Ascending aorta (tissue), 2 donors: ENCODE measurements around the gene PARD6A. TPM values are rescaled to one million over a fixed set of nuclear protein-coding genes. Genes with fewer than 3 reads are reported as not detected.

Experiments used
- DNase-seq, 2 donors: peaks; one replicate each; pipeline ENCODE4 v3.0.0-alpha.2; 2019; ENCODE audit warnings: low spot score in 2 of 2
- H3K27ac ChIP-seq, 2 donors: fragments of 200-600 bp; sonication (generic); one replicate each; pipeline ENCODE4 v1.5.1; 2016 to 2017; ENCODE audit warnings: mild to moderate bottlenecking in 1 of 2
- H3K27me3 ChIP-seq: fragments of 200-600 bp; sonication (generic); one replicate; pipeline ENCODE4 v1.5.1; 2017
- H3K36me3 ChIP-seq, 2 donors: fragments of 200-600 bp; sonication (generic); one replicate each; pipeline ENCODE4 v1.5.1; 2016
- H3K4me1 ChIP-seq, 2 donors: fragments of 200-600 bp; sonication (generic); one replicate each; pipeline ENCODE4 v1.5.1; 2016 to 2017; ENCODE audit warnings: mild to moderate bottlenecking in 1 of 2
- H3K4me3 ChIP-seq, 2 donors: fragments of 200-600 bp; sonication (generic); one replicate each; pipeline ENCODE4 v1.5.1; 2016 to 2017; ENCODE audit warnings: mild to moderate bottlenecking in 1 of 2
- H3K9me3 ChIP-seq, 2 donors: fragments of 200-600 bp; sonication (generic); one replicate each; pipeline ENCODE4 v1.5.1; 2016
- intact Hi-C: fragments of 100-400 bp; cut with DNase I; formaldehyde crosslinking; loops from one replicate; pipeline ENCODE4 v1.15.1; 2023
- total RNA-seq: library from RNA; depleted of rRNA; stranded (reverse); fragments of >200 nt; gene quantifications from one replicate; pipeline ENCODE4 v1.1.0, GENCODE V29; 2016
- TF ChIP-seq, protein P1 (sequence below), 3 experiments: fragments of 200-600 bp in 2 of 3; fragments of 450-650 bp in 1 of 3; sonication (generic) in 2 of 3; IDR thresholded peaks; one replicate each; pipeline ENCODE4 v1.5.1; 2016 to 2019; ENCODE audit warnings: antibody characterized with exemption in 3 of 3, mild to moderate bottlenecking in 1 of 3, moderate library complexity in 1 of 3

Gene PARD6A
- total RNA-seq, 1 donor from 2014 or later: 8.4 TPM

DNA sequence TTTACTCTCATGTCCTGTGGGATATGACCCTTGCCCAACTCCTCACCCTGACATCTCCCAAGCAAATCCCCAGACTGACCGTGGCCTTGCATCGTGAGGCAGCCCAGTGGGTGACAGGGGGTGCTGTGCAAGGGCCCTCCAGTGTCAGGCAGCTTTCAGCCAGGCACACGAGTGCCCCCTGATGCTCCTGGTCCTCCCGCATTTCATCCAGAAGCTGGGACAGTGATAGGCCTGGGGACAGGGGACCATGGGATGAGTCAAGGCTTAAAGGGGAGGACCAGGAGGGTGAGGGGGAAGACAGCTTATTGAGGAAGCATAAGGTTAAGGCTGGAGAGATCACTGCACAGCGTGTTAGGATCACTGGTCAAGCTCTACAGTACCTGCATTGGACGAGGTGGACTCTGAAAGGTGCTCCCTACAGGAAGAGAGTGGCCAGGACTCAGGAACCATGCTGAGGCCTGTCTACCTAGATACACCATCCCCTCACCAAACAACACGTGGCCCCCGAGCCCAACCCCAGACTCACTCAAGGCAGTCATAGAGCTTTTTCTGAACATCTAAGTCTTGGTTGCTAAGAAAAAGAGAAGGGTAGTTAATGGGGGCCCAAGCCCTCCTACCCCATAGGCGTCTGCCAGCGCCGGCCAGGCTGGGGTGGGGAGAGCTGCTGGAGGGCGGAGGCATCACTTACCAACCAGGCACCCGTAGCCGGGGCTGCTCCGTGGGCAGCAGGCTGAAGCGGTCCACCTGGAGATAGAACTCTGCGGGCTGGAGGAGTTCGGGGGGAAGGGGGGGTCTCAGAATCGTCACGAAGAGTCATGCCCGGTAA is 1.7 kb upstream of the PARD6A start:
- no peak overlapping the region for H3K27ac ChIP-seq

DNA sequence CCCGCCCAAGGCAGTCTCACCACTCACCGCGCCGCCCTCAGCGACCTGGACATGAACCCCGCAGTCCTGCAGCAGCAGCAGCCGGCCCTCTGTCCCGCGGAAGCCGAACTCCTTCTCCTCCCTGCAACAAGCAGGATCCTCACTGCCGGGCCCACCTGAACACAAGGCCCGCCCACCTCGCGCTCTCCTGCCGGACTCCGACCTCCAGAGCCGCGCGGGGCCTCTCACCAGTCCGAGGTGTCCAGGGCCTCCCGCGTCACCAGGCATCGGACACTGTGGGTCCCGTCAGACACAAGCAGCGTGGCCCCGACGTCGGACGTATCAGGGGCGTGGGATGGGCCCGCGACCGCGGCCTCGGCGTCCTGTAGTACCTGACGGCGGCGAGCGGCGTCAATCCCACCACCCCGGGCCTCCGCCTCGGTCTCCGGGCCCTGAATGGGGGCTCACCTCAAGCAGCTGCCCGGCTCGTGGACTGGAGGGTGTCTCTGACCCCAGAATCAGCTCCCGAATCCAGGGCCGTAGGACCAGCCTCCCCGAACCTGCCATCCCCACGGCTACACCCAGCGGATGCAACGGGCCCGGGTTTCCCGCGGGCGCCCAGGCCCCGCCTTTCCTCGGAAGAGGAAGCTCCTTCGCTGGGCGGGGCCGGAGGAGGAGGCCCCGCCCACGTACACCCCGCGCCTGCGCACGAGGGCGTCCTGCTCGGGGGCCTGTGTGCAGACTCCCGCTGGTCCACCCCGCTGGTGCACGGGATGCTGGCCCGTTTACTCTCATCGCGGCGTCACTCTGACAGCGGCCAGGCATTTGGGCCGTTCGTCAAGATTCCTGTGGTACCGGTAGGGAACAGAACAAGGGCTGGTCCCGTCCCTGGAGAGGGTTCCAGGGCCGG is 841 bp upstream of the PARD6A start, which contains the start of gene ACD:
ACD (minus strand) TSS at position 586 of the 889 bp plus-strand sequence; CDS start at position 546, 40 bp downstream.
- H3K36me3 ChIP-seq: peaks cover 0 to 16% of the 10 kb centered on the region in 2 donors
- TF ChIP-seq, protein P1, sequence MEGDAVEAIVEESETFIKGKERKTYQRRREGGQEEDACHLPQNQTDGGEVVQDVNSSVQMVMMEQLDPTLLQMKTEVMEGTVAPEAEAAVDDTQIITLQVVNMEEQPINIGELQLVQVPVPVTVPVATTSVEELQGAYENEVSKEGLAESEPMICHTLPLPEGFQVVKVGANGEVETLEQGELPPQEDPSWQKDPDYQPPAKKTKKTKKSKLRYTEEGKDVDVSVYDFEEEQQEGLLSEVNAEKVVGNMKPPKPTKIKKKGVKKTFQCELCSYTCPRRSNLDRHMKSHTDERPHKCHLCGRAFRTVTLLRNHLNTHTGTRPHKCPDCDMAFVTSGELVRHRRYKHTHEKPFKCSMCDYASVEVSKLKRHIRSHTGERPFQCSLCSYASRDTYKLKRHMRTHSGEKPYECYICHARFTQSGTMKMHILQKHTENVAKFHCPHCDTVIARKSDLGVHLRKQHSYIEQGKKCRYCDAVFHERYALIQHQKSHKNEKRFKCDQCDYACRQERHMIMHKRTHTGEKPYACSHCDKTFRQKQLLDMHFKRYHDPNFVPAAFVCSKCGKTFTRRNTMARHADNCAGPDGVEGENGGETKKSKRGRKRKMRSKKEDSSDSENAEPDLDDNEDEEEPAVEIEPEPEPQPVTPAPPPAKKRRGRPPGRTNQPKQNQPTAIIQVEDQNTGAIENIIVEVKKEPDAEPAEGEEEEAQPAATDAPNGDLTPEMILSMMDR (IDR thresholded peaks at IDR 0.05): no peak
- peak; percentile 61 to 95 for DNase-seq
- peak within 1 kb of the TSS; percentile 62 to 97 for H3K4me3 ChIP-seq
- intact Hi-C loops: loop anchor here (1.0 to 10.0 kb wide), 7 partner anchors 8 to 415 kb away; partner anchors contain the start of genes ATP6V0D1, CTCF, FHOD1 and GFOD2
- peak within 1 kb of the TSS; percentile 86 to 90 for H3K27ac ChIP-seq
- H3K4me1 ChIP-seq: peaks cover 11 to 15% of the 10 kb centered on the region in 2 donors
- H3K27me3 ChIP-seq: no peaks in the 10 kb centered on the region
- no peaks in the 10 kb centered on the region for H3K9me3 ChIP-seq

More for the DNA sequence above, 1.7 kb upstream of the PARD6A start:
- Histone ChIP-seq H3K4me3 (peak overlapping the region; percentile 62 to 97), H3K27me3 (peaks cover 5% of the 10 kb centered on the region), H3K4me1 (peaks cover 11 to 15% of the 10 kb centered on the region in 2 donors), H3K9me3 (no peaks in the 10 kb centered on the region), H3K36me3 (peaks cover 0 to 16% of the 10 kb centered on the region in 2 donors)
- DNase-seq: no peak
- intact Hi-C loops: loop anchor here (1.0 kb wide), 1 partner anchor 9 kb away; no protein-coding TSS in a partner anchor
- TF ChIP-seq, protein P1 (IDR thresholded peaks at IDR 0.05): no peak

DNA sequence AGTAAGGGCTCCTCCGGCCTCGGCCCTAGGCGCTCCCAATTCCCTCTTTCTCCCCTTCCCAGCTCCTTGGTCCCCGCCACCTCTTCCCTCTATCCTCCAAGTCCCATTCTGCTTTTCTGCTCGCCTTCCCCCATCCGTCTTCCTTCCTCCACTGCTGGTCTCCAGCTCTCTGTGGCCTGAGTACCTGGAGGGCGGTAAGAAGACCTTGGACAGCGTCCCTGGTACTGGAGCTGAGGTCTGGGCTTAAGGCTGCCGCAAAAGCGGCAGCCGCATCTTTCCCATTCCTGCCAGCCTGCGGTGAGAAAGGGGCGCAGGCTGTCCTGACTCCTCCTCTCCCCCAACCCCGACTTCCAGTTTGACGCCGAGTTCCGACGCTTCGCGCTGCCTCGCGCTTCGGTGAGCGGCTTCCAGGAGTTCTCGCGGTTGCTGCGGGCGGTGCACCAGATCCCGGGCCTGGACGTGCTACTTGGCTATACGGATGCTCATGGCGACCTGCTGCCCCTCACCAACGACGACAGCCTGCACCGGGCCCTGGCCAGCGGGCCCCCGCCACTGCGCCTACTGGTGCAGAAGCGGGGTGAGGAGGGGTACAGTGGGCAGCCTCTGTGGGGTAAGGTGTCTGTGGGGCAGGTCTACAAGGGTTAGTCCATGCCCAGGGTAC is 471 bp downstream of the PARD6A start:
- Histone ChIP-seq H3K36me3 (peaks cover 0 to 16% of the 10 kb centered on the region in 2 donors), H3K4me3 (peak overlapping the region; percentile 62 to 97), H3K27me3 (no peaks in the 10 kb centered on the region), H3K9me3 (no peaks in the 10 kb centered on the region), H3K4me1 (peaks cover 11 to 23% of the 10 kb centered on the region in 2 donors), H3K27ac (peak overlapping the region; percentile 86 to 90)
- intact Hi-C loops: loop anchor here (2.0 to 10.0 kb wide), 2 partner anchors 58 to 416 kb away; partner anchors contain the start of genes FHOD1, GFOD2 and SLC9A5
- TF ChIP-seq, protein P1 (IDR thresholded peaks at IDR 0.05): no peak
- no peak for DNase-seq

DNA sequence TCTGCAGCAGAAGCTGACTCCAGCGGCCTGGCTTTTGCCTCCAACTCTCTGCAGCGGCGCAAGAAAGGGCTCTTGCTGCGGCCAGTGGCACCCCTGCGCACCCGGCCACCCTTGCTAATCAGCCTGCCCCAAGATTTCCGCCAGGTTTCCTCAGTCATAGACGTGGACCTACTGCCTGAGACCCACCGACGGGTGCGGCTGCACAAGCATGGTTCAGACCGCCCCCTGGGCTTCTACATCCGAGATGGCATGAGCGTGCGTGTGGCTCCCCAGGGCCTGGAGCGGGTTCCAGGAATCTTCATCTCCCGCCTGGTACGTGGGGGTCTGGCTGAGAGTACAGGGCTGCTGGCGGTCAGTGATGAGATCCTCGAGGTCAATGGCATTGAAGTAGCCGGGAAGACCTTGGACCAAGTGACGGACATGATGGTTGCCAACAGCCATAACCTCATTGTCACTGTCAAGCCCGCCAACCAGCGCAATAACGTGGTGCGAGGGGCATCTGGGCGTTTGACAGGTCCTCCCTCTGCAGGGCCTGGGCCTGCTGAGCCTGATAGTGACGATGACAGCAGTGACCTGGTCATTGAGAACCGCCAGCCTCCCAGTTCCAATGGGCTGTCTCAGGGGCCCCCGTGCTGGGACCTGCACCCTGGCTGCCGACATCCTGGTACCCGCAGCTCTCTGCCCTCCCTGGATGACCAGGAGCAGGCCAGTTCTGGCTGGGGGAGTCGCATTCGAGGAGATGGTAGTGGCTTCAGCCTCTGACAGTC is 1.3 kb downstream of the PARD6A start:
- intact Hi-C loops: loop anchor here (2.0 to 10.0 kb wide), 2 partner anchors 57 to 417 kb away; partner anchors contain the start of genes FHOD1, GFOD2 and SLC9A5
- Histone ChIP-seq H3K36me3 (peaks cover 0 to 12% of the 10 kb centered on the region in 2 donors), H3K9me3 (no peaks in the 10 kb centered on the region), H3K27ac (no peak overlapping the region), H3K27me3 (no peaks in the 10 kb centered on the region), H3K4me1 (peaks cover 14 to 28% of the 10 kb centered on the region in 2 donors), H3K4me3 (no peak overlapping the region)
- no peak for DNase-seq
- TF ChIP-seq, protein P1 (IDR thresholded peaks at IDR 0.05): no peak
